GM23338 (cell line): ENCODE data around the gene UBE2V1. TPM values are rescaled to one million over a fixed set of nuclear protein-coding genes. Genes with fewer than 3 reads are reported as not detected.
A peak's percentile ranks its signal among the peaks of the same experiment; 100 is the strongest.

Experiments
- ATAC-seq: fragments of 200-7000 bp; cut with Tn5 transposase; 3 replicates; pipeline ENCODE4 v1.9.1; 2020
- DNase-seq: peaks from one replicate; pipeline ENCODE4 v3.0.0-alpha.2; 2015; ENCODE audit warnings: low spot score
- H2AFZ ChIP-seq: fragments of 200-600 bp; sonication (generic); 2 replicates; pipeline ENCODE4 v1.8.0; 2016; ENCODE audit warnings: antibody characterized with exemption, mild to moderate bottlenecking, moderate library complexity
- H3F3A ChIP-seq: fragments of 200-600 bp; sonication (generic); replicated peaks from 2 replicates; pipeline ENCODE4 v1.8.0; 2017; ENCODE audit warnings: antibody characterized with exemption, mixed run types, low read depth
- H3K27ac ChIP-seq: fragments of 200-600 bp; sonication (generic); 2 replicates; pipeline ENCODE4 v1.6.1; 2016; ENCODE audit warnings: low read depth
- H3K27me3 ChIP-seq: fragments of 200-600 bp; sonication (generic); 2 replicates; pipeline ENCODE4 v1.8.0; 2016; ENCODE audit warnings: mild to moderate bottlenecking, mixed run types, moderate library complexity; ENCODE audit not compliant: insufficient read depth
- H3K36me3 ChIP-seq: fragments of 200-600 bp; sonication (generic); 2 replicates; pipeline ENCODE4 v1.8.0; 2016; ENCODE audit warnings: mild to moderate bottlenecking; ENCODE audit not compliant: insufficient read depth
- H3K4me1 ChIP-seq: fragments of 200-600 bp; sonication (generic); 2 replicates; pipeline ENCODE4 v1.8.0; 2016; ENCODE audit warnings: mild to moderate bottlenecking, moderate library complexity; ENCODE audit not compliant: insufficient read depth
- H3K4me2 ChIP-seq: fragments of 200-600 bp; sonication (generic); 2 replicates; pipeline ENCODE4 v1.7.1; 2017; ENCODE audit warnings: mixed run types
- H3K4me3 ChIP-seq: fragments of 200-600 bp; sonication (generic); 2 replicates; pipeline ENCODE4 v1.6.1; 2016; ENCODE audit warnings: mixed run types
- H3K79me2 ChIP-seq: fragments of 200-600 bp; sonication (generic); replicated peaks from 2 replicates; pipeline ENCODE4 v1.8.0; 2017; ENCODE audit warnings: mild to moderate bottlenecking; ENCODE audit not compliant: insufficient read depth
- H3K9me2 ChIP-seq: fragments of 200-600 bp; sonication (generic); 2 replicates; pipeline ENCODE4 v1.8.0; 2017; ENCODE audit not compliant: insufficient read depth
- H4K20me1 ChIP-seq: fragments of 200-600 bp; sonication (generic); replicated peaks from 2 replicates; pipeline ENCODE4 v1.8.0; 2017; ENCODE audit warnings: mild to moderate bottlenecking; ENCODE audit not compliant: insufficient read depth
- H3K27ac Mint-ChIP-seq: 2 replicates; pipeline ENCODE4 v1.8.0; 2020; ENCODE audit warnings: inconsistent platforms, mild to moderate bottlenecking, moderate library complexity, mixed read lengths
- H3K27me3 Mint-ChIP-seq: 3 replicates; pipeline ENCODE4 v1.8.0; 2022; ENCODE audit warnings: low read depth, mild to moderate bottlenecking, moderate library complexity, mixed read lengths, inconsistent platforms; ENCODE audit not compliant: insufficient read depth, poor library complexity
- H3K36me3 Mint-ChIP-seq: 3 replicates; pipeline ENCODE4 v1.8.0; 2021; ENCODE audit warnings: low read depth, mild to moderate bottlenecking, inconsistent platforms, moderate library complexity, mixed read lengths
- H3K4me1 Mint-ChIP-seq: 3 replicates; pipeline ENCODE4 v1.8.0; 2020; ENCODE audit warnings: mild to moderate bottlenecking, inconsistent platforms, mixed read lengths
- H3K4me3 Mint-ChIP-seq: 3 replicates; pipeline ENCODE4 v1.8.0; 2021; ENCODE audit warnings: moderate library complexity, mild to moderate bottlenecking, inconsistent platforms, mixed read lengths
- H3K9me3 Mint-ChIP-seq: 3 replicates; pipeline ENCODE4 v1.8.0; 2020; ENCODE audit warnings: moderate library complexity, mild to moderate bottlenecking, inconsistent platforms, mixed read lengths
- CREB1 ChIP-seq: fragments of 250-450 bp; sonication (Bioruptor Pico); IDR thresholded peaks from 2 replicates; pipeline ENCODE4 v1.5.0; 2020; ENCODE audit warnings: low read depth, mild to moderate bottlenecking, moderate library complexity
- CTCF ChIP-seq, 2 experiments: fragments of 200-600 bp in 1 of 2; sonication (generic) in 1 of 2; conservative IDR thresholded peaks; 2 replicates each; pipeline versions ENCODE4 v1.5.1 to v1.6.1; 2016 to 2017; ENCODE audit warnings: antibody characterized with exemption in 2 of 2, low read depth in 2 of 2, mild to moderate bottlenecking in 2 of 2, moderate library complexity in 1 of 2
- EZH2phosphoT487 ChIP-seq: fragments of 200-600 bp; sonication (generic); IDR thresholded peaks from one replicate; pipeline ENCODE4 v1.8.1; 2018; ENCODE audit warnings: antibody characterized with exemption; ENCODE audit not compliant: unreplicated experiment
- JUNB ChIP-seq: IDR thresholded peaks from one replicate; pipeline ENCODE4 v1.6.1; 2016; ENCODE audit warnings: antibody characterized with exemption; ENCODE audit not compliant: unreplicated experiment
- NANOG ChIP-seq: IDR thresholded peaks from 2 replicates; pipeline ENCODE4 v1.6.1; 2016; ENCODE audit warnings: antibody characterized with exemption, borderline replicate concordance
- POLR2AphosphoS5 ChIP-seq: IDR thresholded peaks from 2 replicates; pipeline ENCODE4 v1.6.1; 2016; ENCODE audit warnings: antibody characterized with exemption, low read depth
- REST ChIP-seq: IDR thresholded peaks from one replicate; pipeline ENCODE4 v1.6.1; 2018; ENCODE audit warnings: antibody characterized with exemption; ENCODE audit not compliant: unreplicated experiment
- STAT1 ChIP-seq: IDR thresholded peaks from one replicate; pipeline ENCODE4 v1.6.1; 2016; ENCODE audit warnings: antibody characterized with exemption; ENCODE audit not compliant: unreplicated experiment
- ZNF114 ChIP-seq: fragments of 250-450 bp; sonication (Bioruptor Pico); IDR thresholded peaks from 2 replicates; pipeline ENCODE4 v1.5.0; 2020; ENCODE audit warnings: mild to moderate bottlenecking, moderate library complexity
- ZNF331 ChIP-seq: fragments of 250-450 bp; sonication (Bioruptor Pico); IDR thresholded peaks from 2 replicates; pipeline ENCODE4 v1.5.0; 2020; ENCODE audit warnings: low read depth, mild to moderate bottlenecking, moderate library complexity
- long read RNA-seq: library from polyadenylated mRNA; unstranded; transcript quantifications from one replicate; pipeline ENCODE4 v2.0.0, GENCODE V29; 2020; ENCODE audit not compliant: unreplicated experiment
- polyA plus RNA-seq: library from polyadenylated mRNA; unstranded; fragments of >200 nt; fragmentation: Nextera tagmentation; extraction: Ambion mirVana; gene quantifications from 2 replicates; pipeline ENCODE4 v1.2.1, GENCODE V29; 2016
- total RNA-seq: library from RNA; depleted of rRNA; stranded (reverse); fragments of >200 nt; shearing (Covaris generic); gene quantifications from 2 replicates; pipeline ENCODE4 v1.2.3, GENCODE V29; 2014; rRNA removed
- TF ChIP-seq, protein P1 (sequence below): fragments of 250-450 bp; sonication (Bioruptor Pico); IDR thresholded peaks from 2 replicates; pipeline ENCODE4 v1.5.0; 2020; ENCODE audit warnings: mild to moderate bottlenecking, moderate library complexity
- TF ChIP-seq, protein P2 (sequence below): IDR thresholded peaks from 2 replicates; pipeline ENCODE4 v1.6.1; 2016; ENCODE audit warnings: antibody characterized with exemption

UBE2V1 gene
- total RNA-seq (85.7 and 105 TPM in 2 replicates), polyA plus RNA-seq (293 and 302 TPM in 2 replicates)
- long read RNA-seq, transcript UBE2V1-203 (4 exons, 2,133 nt) = major isoform, 91 of 101 reads
- long read RNA-seq, partial matches to known transcripts = 2 of 101 reads
- long read RNA-seq, other reads (novel, unspliced or antisense) = 3 of 101 reads

DNA sequence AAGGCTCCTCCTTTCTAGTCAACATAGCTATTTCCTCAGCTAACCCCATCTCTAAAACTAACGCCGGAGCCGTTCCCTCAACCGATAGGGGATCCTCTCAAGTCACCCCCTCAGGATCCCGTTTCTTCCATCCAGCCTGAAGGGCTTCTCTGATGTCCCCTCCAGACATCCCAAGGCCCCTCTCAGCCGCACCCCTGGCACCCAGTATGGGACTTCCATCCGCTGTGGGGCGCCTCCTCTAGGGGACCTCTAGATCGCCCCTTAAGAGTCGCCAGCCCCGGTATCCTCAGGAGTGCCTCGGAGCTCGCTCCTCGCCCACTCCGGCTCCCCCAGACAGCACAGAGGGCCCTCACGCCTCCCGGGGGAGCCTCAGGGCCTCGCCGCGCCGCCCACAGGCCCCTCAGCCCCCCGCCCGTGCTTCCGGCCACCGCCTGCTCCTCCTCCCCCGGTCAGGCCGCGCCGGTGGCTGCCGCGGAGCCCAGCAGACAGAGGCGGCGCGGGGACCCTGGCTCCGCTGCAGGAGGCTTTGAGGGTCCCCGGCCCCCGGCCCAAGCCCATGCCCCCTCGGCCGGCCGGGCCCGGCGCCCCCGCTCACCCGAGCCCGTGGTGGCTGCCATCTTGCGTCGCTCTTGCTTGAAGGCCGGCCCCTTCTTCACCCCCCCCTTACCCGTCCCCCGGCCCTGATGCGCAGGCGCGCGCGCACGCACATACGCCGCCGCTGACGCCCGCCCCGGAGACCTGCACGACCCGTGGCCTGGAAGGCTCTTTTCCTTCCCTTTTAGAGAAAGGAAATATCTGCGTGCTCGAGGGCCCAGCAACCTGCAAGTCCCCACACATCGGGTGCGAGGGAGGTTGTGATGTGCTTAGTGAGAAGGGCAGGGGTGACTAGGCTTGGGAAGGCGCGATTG, at the start of gene UBE2V1:
UBE2V1 (minus strand) TSS at position 639 of the 908 bp plus-strand sequence; CDS start at position 617, 22 bp downstream.
- Mint-ChIP-seq H3K4me1 (peaks cover 59% of the 10 kb centered on the region), H3K27me3 (peaks cover 16% of the 10 kb centered on the region), H3K27ac (peak within 1 kb of the TSS; percentile 99), H3K9me3 (no peaks in the 10 kb centered on the region), H3K4me3 (peak within 1 kb of the TSS; percentile 91), H3K36me3 (no peaks in the 10 kb centered on the region; the same call in 2 of the 3 replicates)
- Histone ChIP-seq H3K27me3 (no peaks in the 10 kb centered on the region), H4K20me1 (peaks cover 38% of the 10 kb centered on the region), H3K27ac (peak within 1 kb of the TSS; percentile 94), H3F3A (peaks cover 3% of the 10 kb centered on the region), H3K4me3 (peak within 1 kb of the TSS; percentile 99), H3K9me2 (no peaks in the 10 kb centered on the region), H3K4me1 (peaks cover 45% of the 10 kb centered on the region), H3K36me3 (no peaks in the 10 kb centered on the region), H3K4me2 (peak within 1 kb of the TSS; percentile 100), H3K79me2 (peaks cover 60% of the 10 kb centered on the region), H2AFZ (peak within 1 kb of the TSS; percentile 85)
- DNase-seq (peak; percentile 92), ATAC-seq (peak; percentile 79)
- TF ChIP-seq ZNF331 (CRISPR knock-in tag) (no peak), NANOG (no peak), JUNB (no peak), EZH2phosphoT487 (no peak), CREB1 (CRISPR knock-in tag) (peak; percentile 55), REST (no peak), CTCF (conservative IDR thresholded peaks at IDR 0.05; ENCODE audit: low read depth in 2 of 2) (peak; percentile 25 to 35; a peak in 3 of 4 replicates), STAT1 (no peak), POLR2AphosphoS5 (peak; percentile 93), ZNF114 (CRISPR knock-in tag) (no peak)
- TF ChIP-seq, protein P1, sequence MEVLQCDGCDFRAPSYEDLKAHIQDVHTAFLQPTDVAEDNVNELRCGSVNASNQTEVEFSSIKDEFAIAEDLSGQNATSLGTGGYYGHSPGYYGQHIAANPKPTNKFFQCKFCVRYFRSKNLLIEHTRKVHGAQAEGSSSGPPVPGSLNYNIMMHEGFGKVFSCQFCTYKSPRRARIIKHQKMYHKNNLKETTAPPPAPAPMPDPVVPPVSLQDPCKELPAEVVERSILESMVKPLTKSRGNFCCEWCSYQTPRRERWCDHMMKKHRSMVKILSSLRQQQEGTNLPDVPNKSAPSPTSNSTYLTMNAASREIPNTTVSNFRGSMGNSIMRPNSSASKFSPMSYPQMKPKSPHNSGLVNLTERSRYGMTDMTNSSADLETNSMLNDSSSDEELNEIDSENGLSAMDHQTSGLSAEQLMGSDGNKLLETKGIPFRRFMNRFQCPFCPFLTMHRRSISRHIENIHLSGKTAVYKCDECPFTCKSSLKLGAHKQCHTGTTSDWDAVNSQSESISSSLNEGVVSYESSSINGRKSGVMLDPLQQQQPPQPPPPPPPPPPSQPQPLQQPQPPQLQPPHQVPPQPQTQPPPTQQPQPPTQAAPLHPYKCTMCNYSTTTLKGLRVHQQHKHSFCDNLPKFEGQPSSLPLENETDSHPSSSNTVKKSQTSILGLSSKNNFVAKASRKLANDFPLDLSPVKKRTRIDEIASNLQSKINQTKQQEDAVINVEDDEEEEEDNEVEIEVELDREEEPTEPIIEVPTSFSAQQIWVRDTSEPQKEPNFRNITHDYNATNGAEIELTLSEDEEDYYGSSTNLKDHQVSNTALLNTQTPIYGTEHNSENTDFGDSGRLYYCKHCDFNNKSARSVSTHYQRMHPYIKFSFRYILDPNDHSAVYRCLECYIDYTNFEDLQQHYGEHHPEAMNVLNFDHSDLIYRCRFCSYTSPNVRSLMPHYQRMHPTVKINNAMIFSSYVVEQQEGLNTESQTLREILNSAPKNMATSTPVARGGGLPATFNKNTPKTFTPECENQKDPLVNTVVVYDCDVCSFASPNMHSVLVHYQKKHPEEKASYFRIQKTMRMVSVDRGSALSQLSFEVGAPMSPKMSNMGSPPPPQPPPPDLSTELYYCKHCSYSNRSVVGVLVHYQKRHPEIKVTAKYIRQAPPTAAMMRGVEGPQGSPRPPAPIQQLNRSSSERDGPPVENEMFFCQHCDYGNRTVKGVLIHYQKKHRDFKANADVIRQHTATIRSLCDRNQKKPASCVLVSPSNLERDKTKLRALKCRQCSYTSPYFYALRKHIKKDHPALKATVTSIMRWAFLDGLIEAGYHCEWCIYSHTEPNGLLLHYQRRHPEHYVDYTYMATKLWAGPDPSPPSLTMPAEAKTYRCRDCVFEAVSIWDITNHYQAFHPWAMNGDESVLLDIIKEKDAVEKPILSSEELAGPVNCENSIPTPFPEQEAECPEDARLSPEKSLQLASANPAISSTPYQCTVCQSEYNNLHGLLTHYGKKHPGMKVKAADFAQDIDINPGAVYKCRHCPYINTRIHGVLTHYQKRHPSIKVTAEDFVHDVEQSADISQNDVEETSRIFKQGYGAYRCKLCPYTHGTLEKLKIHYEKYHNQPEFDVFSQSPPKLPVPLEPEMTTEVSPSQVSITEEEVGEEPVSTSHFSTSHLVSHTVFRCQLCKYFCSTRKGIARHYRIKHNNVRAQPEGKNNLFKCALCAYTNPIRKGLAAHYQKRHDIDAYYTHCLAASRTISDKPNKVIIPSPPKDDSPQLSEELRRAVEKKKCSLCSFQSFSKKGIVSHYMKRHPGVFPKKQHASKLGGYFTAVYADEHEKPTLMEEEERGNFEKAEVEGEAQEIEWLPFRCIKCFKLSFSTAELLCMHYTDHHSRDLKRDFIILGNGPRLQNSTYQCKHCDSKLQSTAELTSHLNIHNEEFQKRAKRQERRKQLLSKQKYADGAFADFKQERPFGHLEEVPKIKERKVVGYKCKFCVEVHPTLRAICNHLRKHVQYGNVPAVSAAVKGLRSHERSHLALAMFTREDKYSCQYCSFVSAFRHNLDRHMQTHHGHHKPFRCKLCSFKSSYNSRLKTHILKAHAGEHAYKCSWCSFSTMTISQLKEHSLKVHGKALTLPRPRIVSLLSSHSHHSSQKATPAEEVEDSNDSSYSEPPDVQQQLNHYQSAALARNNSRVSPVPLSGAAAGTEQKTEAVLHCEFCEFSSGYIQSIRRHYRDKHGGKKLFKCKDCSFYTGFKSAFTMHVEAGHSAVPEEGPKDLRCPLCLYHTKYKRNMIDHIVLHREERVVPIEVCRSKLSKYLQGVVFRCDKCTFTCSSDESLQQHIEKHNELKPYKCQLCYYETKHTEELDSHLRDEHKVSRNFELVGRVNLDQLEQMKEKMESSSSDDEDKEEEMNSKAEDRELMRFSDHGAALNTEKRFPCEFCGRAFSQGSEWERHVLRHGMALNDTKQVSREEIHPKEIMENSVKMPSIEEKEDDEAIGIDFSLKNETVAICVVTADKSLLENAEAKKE (CRISPR knock-in tag) = no peak
- TF ChIP-seq, protein P2, sequence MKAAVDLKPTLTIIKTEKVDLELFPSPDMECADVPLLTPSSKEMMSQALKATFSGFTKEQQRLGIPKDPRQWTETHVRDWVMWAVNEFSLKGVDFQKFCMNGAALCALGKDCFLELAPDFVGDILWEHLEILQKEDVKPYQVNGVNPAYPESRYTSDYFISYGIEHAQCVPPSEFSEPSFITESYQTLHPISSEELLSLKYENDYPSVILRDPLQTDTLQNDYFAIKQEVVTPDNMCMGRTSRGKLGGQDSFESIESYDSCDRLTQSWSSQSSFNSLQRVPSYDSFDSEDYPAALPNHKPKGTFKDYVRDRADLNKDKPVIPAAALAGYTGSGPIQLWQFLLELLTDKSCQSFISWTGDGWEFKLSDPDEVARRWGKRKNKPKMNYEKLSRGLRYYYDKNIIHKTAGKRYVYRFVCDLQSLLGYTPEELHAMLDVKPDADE = peak; percentile 45; the same call in 1 of the 2 replicates
